Right renal cortex interstitium (tissue), 3 donors: Measurements from ENCODE around the gene RPF1. TPM values are rescaled to one million over a fixed set of nuclear protein-coding genes. Genes with fewer than 3 reads are reported as not detected.

Experiments
- DNase-seq, 3 donors: peaks; one replicate each; pipeline ENCODE4 v3.0.0-alpha.2; 2013; ENCODE audit warnings: low read depth in 3 of 3, low spot score in 2 of 3
- polyA plus RNA-seq, 3 donors: library from polyadenylated mRNA; unstranded; fragments of 120-200 nt; gene quantifications; one replicate each; pipeline ENCODE4 v1.2.1, GENCODE V29; 2013; ENCODE audit not compliant: insufficient read length in 3 of 3

The RPF1 gene
- polyA plus RNA-seq, 3 donors: 50.3 to 55.3 (median 52.8) TPM

DNA sequence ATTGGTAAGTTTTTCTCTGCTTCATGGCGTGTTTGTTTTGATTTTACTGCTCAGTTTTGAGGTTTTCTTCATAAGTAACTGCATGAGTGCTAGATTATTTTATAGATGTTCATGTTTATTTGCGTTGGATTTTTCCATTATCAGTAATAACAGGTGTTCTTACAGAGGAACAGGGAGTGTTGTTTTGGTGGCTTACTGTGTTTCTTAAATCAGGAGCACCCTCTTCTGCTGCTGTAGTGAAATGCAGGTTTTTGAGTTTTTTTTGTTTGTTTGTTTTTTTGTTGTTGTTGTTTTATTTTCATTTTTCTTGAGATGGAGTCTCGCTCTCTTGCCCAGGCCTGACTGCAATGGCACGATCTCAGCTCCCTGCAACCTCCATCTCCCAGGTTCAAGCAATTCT is 62.6 kb downstream of the RPF1 start:
- DNase-seq: no peak

Other genes with a start within 250 kb of the RPF1 start
- 1 to 10 TPM; 5.8 to 7.1 (median 6.4) TPM for gene SAMD13, start 177.6 kb upstream of the RPF1 start, polyA plus RNA-seq
- gene DNASE2B, start 80.8 kb upstream of the RPF1 start, polyA plus RNA-seq: under 1 TPM; 0.10 to 0.14 (median 0.14) TPM
- gene SPATA1, start 27.1 kb downstream of the RPF1 start, polyA plus RNA-seq: 1 to 10 TPM; 1.7 to 2.0 (median 2.0) TPM
- gene GNG5, start 27.3 kb downstream of the RPF1 start, polyA plus RNA-seq: 100 to 1,000 TPM; 161 to 179 (median 172) TPM
- gene CTBS, start 95.2 kb downstream of the RPF1 start, polyA plus RNA-seq: 10 to 100 TPM; 23.9 to 29.5 (median 26.8) TPM
- gene SSX2IP, start 211.2 kb downstream of the RPF1 start, polyA plus RNA-seq: 10 to 100 TPM; 39.4 to 41.2 (median 40.4) TPM